ENCODE data around the gene ALG8. TPM values are rescaled to one million over a fixed set of nuclear protein-coding genes. Genes with fewer than 3 reads are reported as not detected.

Gene ALG8
- total RNA-seq, 1 donor from 2014 or later = 31.5 TPM

- TF ChIP-seq CTCF (IDR thresholded peaks at IDR 0.05; ENCODE audit: insufficient read depth, low read length, poor library complexity, severe bottlenecking) = no peak
- H3K36me3 ChIP-seq (ENCODE audit: control insufficient read depth, insufficient read depth, low read length) = no peaks in the 10 kb centered on the region
- H3K4me3 ChIP-seq (ENCODE audit: low read depth, low read length) = no peak overlapping the region
- H3K27me3 ChIP-seq (ENCODE audit: control insufficient read depth, insufficient read depth, low read length) = no peaks in the 10 kb centered on the region
- no peak for DNase-seq (ENCODE audit: low read depth)
These were observed 31.0 kb upstream of the ALG8 start for GRCh38 chr11:78170413-78170812.

- Histone ChIP-seq H3K36me3 (ENCODE audit: control insufficient read depth, insufficient read depth, low read length) (no peaks in the 10 kb centered on the region), H3K27me3 (ENCODE audit: control insufficient read depth, insufficient read depth, low read length) (no peaks in the 10 kb centered on the region), H3K4me3 (ENCODE audit: low read depth, low read length) (no peak overlapping the region)
- no peak for DNase-seq (ENCODE audit: low read depth)
- TF ChIP-seq CTCF (IDR thresholded peaks at IDR 0.05; ENCODE audit: insufficient read depth, low read length, poor library complexity, severe bottlenecking) = no peak
These were observed 29.4 kb upstream of the ALG8 start for GRCh38 chr11:78168539-78169477.

DNA sequence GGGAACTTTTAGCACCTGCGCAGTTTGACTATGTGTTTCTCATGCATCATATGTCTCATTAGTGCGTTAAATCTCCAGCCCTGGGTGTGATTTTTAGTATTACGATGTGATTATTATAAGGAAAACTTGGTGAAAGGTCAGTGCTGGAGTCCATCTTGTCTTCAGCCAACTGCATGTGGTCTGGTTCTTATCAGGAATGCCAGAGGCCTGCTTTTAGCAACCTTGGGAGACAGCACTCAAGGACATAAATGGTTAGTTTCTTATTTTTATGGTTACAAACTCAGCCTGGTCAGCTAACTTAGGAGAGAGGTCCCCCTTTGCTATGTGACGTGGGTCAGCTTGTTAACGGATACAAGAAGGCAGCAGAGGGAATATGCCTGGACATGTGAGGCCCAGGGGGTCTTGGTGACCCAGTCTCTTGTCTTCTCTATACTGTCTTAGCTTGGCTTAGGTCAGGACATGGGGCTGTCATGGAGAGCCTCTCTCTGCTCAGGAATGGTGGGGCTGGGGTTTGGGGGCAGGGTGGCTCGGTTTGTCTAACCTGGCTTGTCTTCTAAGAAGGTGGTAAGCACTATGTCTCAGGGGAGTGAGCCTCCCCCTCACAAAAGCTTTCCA lies 27.5 kb upstream of the ALG8 start:
- DNase-seq (ENCODE audit: low read depth) = no peak
- TF ChIP-seq CTCF (IDR thresholded peaks at IDR 0.05; ENCODE audit: insufficient read depth, low read length, poor library complexity, severe bottlenecking) = no peak
- Histone ChIP-seq H3K27me3 (ENCODE audit: control insufficient read depth, insufficient read depth, low read length) (no peaks in the 10 kb centered on the region), H3K36me3 (ENCODE audit: control insufficient read depth, insufficient read depth, low read length) (no peaks in the 10 kb centered on the region), H3K4me3 (ENCODE audit: low read depth, low read length) (no peak overlapping the region)

- no peak for DNase-seq (ENCODE audit: low read depth)
- no peaks in the 10 kb centered on the region for H3K27me3 ChIP-seq (ENCODE audit: control insufficient read depth, insufficient read depth, low read length)
- H3K36me3 ChIP-seq (ENCODE audit: control insufficient read depth, insufficient read depth, low read length) = no peaks in the 10 kb centered on the region
- no peak overlapping the region for H3K4me3 ChIP-seq (ENCODE audit: low read depth, low read length)
- TF ChIP-seq CTCF (IDR thresholded peaks at IDR 0.05; ENCODE audit: insufficient read depth, low read length, poor library complexity, severe bottlenecking) = no peak
These were observed 25.0 kb upstream of the ALG8 start for GRCh38 chr11:78164471-78164870.

DNA sequence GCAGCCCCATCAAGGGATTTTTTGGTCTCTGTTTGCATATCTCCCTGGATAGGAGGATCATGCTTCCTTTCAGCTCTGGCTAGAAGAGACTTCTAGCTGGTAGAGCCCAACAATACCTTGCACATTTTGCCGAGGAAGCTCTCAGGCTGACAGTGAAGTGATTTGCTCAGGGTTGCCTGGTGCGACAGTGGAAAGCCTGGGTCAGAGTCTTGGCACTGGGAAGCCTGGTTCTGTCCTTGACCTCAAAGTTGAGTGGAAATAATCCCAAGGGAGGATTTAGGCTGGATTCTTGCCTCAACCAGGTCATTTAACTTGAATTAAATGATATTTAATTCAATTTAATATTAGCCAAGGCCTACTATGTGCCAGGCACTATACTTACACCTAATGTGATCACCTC lies 24.4 kb upstream of the ALG8 start:
- Histone ChIP-seq H3K4me3 (ENCODE audit: low read depth, low read length) (no peak overlapping the region), H3K27me3 (ENCODE audit: control insufficient read depth, insufficient read depth, low read length) (no peaks in the 10 kb centered on the region), H3K36me3 (ENCODE audit: control insufficient read depth, insufficient read depth, low read length) (no peaks in the 10 kb centered on the region)
- TF ChIP-seq CTCF (IDR thresholded peaks at IDR 0.05; ENCODE audit: insufficient read depth, low read length, poor library complexity, severe bottlenecking) = no peak
- no peak for DNase-seq (ENCODE audit: low read depth)

Data from kidney epithelial cell (primary cell).